Stomach (tissue), 4 donors: ENCODE data around the gene EIF4EBP3.

Experiments
- EP300 ChIP-seq: sonication (generic); formaldehyde crosslinking; IDR thresholded peaks from one replicate; pipeline ENCODE4 v1.6.1; 2017; ENCODE audit warnings: antibody characterized with exemption
- POLR2A ChIP-seq, 4 donors: fragments of 450-650 bp; IDR thresholded peaks; one replicate each; pipeline ENCODE4 v1.6.1; 2016; ENCODE audit warnings: antibody characterized with exemption in 4 of 4, control low read depth in 2 of 4, mild to moderate bottlenecking in 1 of 4, moderate library complexity in 1 of 4

DNA sequence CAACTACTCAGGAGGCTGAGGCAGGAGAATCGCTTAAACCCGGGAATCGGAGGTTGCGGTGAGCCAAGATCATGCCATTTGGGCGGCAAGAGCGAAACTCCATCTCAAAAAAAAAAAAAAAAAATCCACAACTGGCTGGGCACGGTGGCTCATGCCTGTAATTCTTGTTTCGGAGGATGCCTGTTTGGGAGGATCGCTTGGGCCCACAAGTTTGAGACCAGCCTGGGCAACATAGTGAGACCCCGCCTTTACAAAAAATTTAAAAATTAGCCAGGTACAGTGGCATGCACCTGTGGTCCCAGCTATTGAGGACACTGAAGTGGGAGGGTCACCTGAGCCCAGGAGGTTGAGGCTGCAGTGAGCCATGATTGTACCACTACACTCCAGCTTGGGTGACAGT, 1.9 kb upstream of the EIF4EBP3 start:
- TF ChIP-seq POLR2A (IDR thresholded peaks at IDR 0.05) (no peak), EP300 (no peak)
